RWPE1 (cell line): ENCODE data around the gene SZT2.
A peak's percentile ranks its signal among the peaks of the same experiment; 100 is the strongest.

Experiments
- CTCF ChIA-PET: fragments of 350-600 bp; sonication (Branson Sonifier 250); formaldehyde crosslinking; extraction: SDS; loops from one replicate; lab custom pipeline; 2021; lab: Yijun Ruan, JAX
- POLR2A ChIA-PET: fragments of 400-600 bp; formaldehyde crosslinking; extraction: SDS; loops from one replicate; lab custom pipeline; 2020; ENCODE audit warnings: antibody characterized with exemption; ENCODE audit not compliant: low non-redundant PET; lab: Yijun Ruan, JAX
- DNase-seq: peaks from one replicate; pipeline ENCODE4 v3.0.0; 2012; ENCODE audit warnings: low spot score
- H3K27ac ChIP-seq: fragments of 450-650 bp; 2 replicates; pipeline ENCODE4 v1.5.1; 2017
- TF ChIP-seq, protein P1 (sequence below): fragments of 450-650 bp; conservative IDR thresholded peaks from 2 replicates; pipeline ENCODE4 v1.5.1; 2017; ENCODE audit warnings: low read depth, mild to moderate bottlenecking

Gene SZT2

DNA sequence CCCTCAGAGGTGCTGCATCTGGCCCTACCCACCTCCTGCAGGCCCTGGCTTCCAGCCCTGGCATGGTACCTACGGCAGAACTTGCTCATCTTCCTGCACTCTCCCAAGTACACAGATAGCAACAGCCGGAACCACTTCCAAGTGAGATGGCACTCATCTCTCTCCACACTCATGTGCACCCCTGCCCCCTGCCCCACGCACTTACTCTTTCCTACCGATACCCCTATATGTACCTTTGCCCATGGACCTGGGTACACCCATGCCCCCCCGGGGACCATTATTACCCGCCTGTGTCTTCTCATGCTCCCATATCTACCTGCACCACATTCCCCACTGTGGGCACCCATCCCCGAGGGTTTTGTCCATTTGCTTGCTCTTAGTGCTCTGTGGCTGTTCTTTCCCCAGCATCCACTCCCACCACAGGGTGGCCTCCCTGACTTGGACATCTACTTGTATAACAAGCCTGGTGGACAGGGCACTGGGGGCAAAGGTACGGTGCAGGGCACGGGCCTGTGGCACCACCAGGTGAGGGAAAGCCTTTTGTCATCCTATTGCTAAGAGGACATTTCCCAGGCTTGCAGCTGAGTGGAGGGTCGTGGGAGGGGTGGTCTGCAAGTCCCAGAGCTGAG, 49.4 kb downstream of the SZT2 start:
- DNase-seq: no peak
- ChIA-PET POLR2A (no interaction called here), CTCF (interaction anchor here (1.0 kb wide), 1 partner anchor 9 kb away, joined by 4 read pairs; no protein-coding TSS in a partner anchor)
- TF ChIP-seq, protein P1, sequence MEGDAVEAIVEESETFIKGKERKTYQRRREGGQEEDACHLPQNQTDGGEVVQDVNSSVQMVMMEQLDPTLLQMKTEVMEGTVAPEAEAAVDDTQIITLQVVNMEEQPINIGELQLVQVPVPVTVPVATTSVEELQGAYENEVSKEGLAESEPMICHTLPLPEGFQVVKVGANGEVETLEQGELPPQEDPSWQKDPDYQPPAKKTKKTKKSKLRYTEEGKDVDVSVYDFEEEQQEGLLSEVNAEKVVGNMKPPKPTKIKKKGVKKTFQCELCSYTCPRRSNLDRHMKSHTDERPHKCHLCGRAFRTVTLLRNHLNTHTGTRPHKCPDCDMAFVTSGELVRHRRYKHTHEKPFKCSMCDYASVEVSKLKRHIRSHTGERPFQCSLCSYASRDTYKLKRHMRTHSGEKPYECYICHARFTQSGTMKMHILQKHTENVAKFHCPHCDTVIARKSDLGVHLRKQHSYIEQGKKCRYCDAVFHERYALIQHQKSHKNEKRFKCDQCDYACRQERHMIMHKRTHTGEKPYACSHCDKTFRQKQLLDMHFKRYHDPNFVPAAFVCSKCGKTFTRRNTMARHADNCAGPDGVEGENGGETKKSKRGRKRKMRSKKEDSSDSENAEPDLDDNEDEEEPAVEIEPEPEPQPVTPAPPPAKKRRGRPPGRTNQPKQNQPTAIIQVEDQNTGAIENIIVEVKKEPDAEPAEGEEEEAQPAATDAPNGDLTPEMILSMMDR: no peak
- H3K27ac ChIP-seq: peak overlapping the region; percentile 98

- CTCF ChIA-PET: interaction anchor here (1.0 kb wide), 1 partner anchor 9 kb away, joined by 4 read pairs; no protein-coding TSS in a partner anchor
- POLR2A ChIA-PET: no interaction called here
- no peak for DNase-seq
These were observed 50.1 kb downstream of the SZT2 start for GRCh38 chr1:43439781-43440180.

GRCh38 chr1:43440358-43440757, 50.7 kb downstream of the SZT2 start:
- ChIA-PET CTCF (interaction anchor here (0.8 kb wide), 1 partner anchor 25 kb away, joined by 3 read pairs; no protein-coding TSS in a partner anchor), POLR2A (no interaction called here)
- peak overlapping the region; percentile 98 for H3K27ac ChIP-seq
- TF ChIP-seq, protein P1: no peak
- DNase-seq: no peak

More at GRCh38 chr1:43439781-43440180, 50.1 kb downstream of the SZT2 start:
- H3K27ac ChIP-seq: peak overlapping the region; percentile 98
- TF ChIP-seq, protein P1: no peak

GRCh38 chr1:43441166-43441893, 51.6 kb downstream of the SZT2 start:
- TF ChIP-seq, protein P1: no peak

DNA sequence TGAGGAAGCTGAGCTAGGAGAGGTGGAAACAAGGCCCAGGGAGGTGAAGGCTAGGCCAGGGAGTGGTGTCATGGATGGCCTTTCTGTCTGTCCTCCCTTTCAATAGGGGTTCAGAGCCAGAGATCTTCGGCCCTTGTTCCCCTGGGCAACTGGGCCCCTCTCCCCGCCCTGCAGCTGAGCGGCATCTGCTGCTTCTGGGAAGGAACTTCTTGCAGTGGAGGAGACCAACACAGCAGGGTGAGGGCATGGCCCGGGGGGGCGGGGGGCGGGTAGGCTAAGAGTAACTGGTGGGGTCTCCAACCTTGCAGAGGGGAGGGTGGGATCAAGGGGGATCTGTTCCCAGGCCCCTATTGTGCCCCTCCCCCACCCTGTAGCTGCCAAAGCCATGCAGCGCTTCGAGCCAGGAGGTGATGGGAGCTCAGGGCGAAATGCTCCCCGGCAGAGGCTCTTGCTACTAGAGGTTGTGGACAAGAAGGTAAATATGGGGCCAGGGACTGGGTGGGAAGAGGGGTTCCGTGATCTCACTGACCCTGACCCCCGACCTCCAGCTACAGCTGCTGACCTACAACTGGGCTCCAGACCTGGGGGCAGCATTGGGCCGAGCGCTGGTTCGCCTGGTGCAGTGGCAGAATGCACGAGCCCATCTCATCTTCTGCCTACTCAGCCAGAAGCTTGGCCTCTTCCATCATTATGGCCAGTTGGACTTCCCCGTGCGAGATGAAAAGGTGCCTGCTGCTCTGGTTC, 52.4 kb downstream of the SZT2 start:
- TF ChIP-seq, protein P1: no peak
- peak overlapping the region; percentile 98 for H3K27ac ChIP-seq
- ChIA-PET CTCF (no interaction called here), POLR2A (no interaction called here)
- no peak for DNase-seq

More at GRCh38 chr1:43441166-43441893, 51.6 kb downstream of the SZT2 start:
- POLR2A ChIA-PET: no interaction called here
- DNase-seq: no peak
- CTCF ChIA-PET: interaction anchor here (0.5 to 0.7 kb wide), 3 partner anchors 50 to 159 kb away, joined by 3 read pairs; no protein-coding TSS in a partner anchor
- peak overlapping the region; percentile 98; the same call in 1 of the 2 replicates for H3K27ac ChIP-seq

- no peak for DNase-seq
- peak overlapping the region; percentile 98 for H3K27ac ChIP-seq
- POLR2A ChIA-PET: no interaction called here
- CTCF ChIA-PET: no interaction called here
- TF ChIP-seq, protein P1: no peak
These were observed 53.1 kb downstream of the SZT2 start for GRCh38 chr1:43442756-43443155.
